Measurements from ENCODE around the gene ST3GAL4. TPM values are rescaled to one million over a fixed set of nuclear protein-coding genes. Genes with fewer than 3 reads are reported as not detected.

Gene ST3GAL4
- total and polyA plus RNA-seq, 9 of the 15 experiments (the other 6 are each of a cell fraction or from before 2014, with no cell fraction given), result 0.27 to 22.9 (median 10.5) TPM

GRCh38 chr11:126419801-126420697 is 64.6 kb downstream of the ST3GAL4 start (continued):
- TF ChIP-seq ZMIZ1 (IDR thresholded peaks at IDR 0.05; ENCODE audit: low read depth in 2 of 2, low read length in 2 of 2), result peak in 1 of 2 experiments; percentile 96; a peak in 2 of 4 replicates
- no peak for TF ChIP-seq GTF2B (IDR thresholded peaks at IDR 0.05; ENCODE audit: extremely low read depth, insufficient read length)
- peak; percentile 55; the same call in 1 of the 2 replicates for TF ChIP-seq ATF3 (IDR thresholded peaks at IDR 0.05)
- TF ChIP-seq ATF3 (CRISPR knock-in tag; conservative IDR thresholded peaks at IDR 0.05), result no peak
- TF ChIP-seq ZNF766 (CRISPR knock-in tag; conservative IDR thresholded peaks at IDR 0.05), result peak; percentile 92
- peak; percentile 97 for TF ChIP-seq SPI1 (IDR thresholded peaks at IDR 0.05; ENCODE audit: borderline replicate concordance, low read depth, low read length)
- peak; percentile 100 for TF ChIP-seq RCOR1 (IDR thresholded peaks at IDR 0.05; ENCODE audit: borderline replicate concordance in 1 of 2, low read depth in 2 of 2, low read length in 2 of 2)
- TF ChIP-seq ZNF239 (CRISPR knock-in tag; IDR thresholded peaks at IDR 0.05), result peak; percentile 73
- peak; percentile 28; the same call in 1 of the 2 replicates for TF ChIP-seq CREM (IDR thresholded peaks at IDR 0.05; ENCODE audit: low read depth)
- TF ChIP-seq HNRNPL (IDR thresholded peaks at IDR 0.05; ENCODE audit: low read depth, low read length), result no peak
- peak; percentile 53; the same call in 1 of the 2 replicates for TF ChIP-seq ATF7 (IDR thresholded peaks at IDR 0.05)
- TF ChIP-seq ZNF395 (CRISPR knock-in tag; IDR thresholded peaks at IDR 0.05), result peak; percentile 97
- TF ChIP-seq CHD4 (IDR thresholded peaks at IDR 0.05; ENCODE audit: insufficient read depth, insufficient replicate concordance, low read depth, low read length, poor library complexity, severe bottlenecking), result no peak
- TF ChIP-seq NCOR1 (IDR thresholded peaks at IDR 0.05), result peak; percentile 97
- TF ChIP-seq MAZ (CRISPR knock-in tag; conservative IDR thresholded peaks at IDR 0.05 in 1 of 2, IDR thresholded peaks at IDR 0.05 in 1 of 2), result 0 out of 4 replicates have a peak, but pooled peaks of 1 of the 2 experiments have one; percentile 17
- TF ChIP-seq HMGN3 (IDR thresholded peaks at IDR 0.05; ENCODE audit: borderline replicate concordance, extremely low read depth, insufficient read length, low read depth, low read length), result peak; percentile 82
- peak; percentile 94 for TF ChIP-seq ZNF644 (tag; IDR thresholded peaks at IDR 0.05; ENCODE audit: low read depth)
- peak; percentile 81; the same call in 1 of the 2 replicates for TF ChIP-seq ZNF175 (CRISPR knock-in tag; IDR thresholded peaks at IDR 0.05; ENCODE audit: low read depth)
- TF ChIP-seq TSC22D4 (tag; IDR thresholded peaks at IDR 0.05), result no peak

Measured in K562 (cell line).